Thyroid gland (tissue), 4 donors: Measurements from ENCODE around the gene RIMKLB. TPM values are rescaled to one million over a fixed set of nuclear protein-coding genes. Genes with fewer than 3 reads are reported as not detected.

Experiments
- DNase-seq, 2 donors: peaks; one replicate each; pipeline ENCODE4 v3.0.0-alpha.2; 2019
- H3K27ac ChIP-seq, 3 donors: fragments of 200-600 bp; sonication (generic); 1 replicate in 2 of 3; 2 replicates in 1 of 3; pipeline ENCODE4 v1.5.1; 2016 to 2019; ENCODE audit warnings: mild to moderate bottlenecking in 1 of 3, moderate library complexity in 1 of 3
- H3K27me3 ChIP-seq: fragments of 200-600 bp; sonication (generic); one replicate; pipeline ENCODE4 v1.5.1; 2019
- H3K36me3 ChIP-seq, 2 donors: fragments of 200-600 bp; sonication (generic); one replicate each; pipeline ENCODE4 v1.5.1; 2016 to 2019
- H3K4me1 ChIP-seq, 2 donors: fragments of 200-600 bp; sonication (generic); one replicate each; pipeline ENCODE4 v1.5.1; 2017 to 2019
- H3K4me3 ChIP-seq, 3 donors: fragments of 200-600 bp; sonication (generic); replicated peaks in 1 of 3; 1 replicate in 2 of 3; 2 replicates in 1 of 3; pipeline ENCODE4 v1.5.1; 2016; ENCODE audit warnings: mild to moderate bottlenecking in 1 of 3
- H3K9me3 ChIP-seq: fragments of 200-600 bp; sonication (generic); one replicate; pipeline ENCODE4 v1.5.1; 2017
- CTCF ChIP-seq, 6 experiments: fragments of 200-600 bp in 3 of 6; fragments of 450-650 bp in 3 of 6; sonication (generic) in 3 of 6; IDR thresholded peaks; one replicate each; pipeline ENCODE4 v1.5.1; 2016 to 2019; ENCODE audit warnings: antibody characterized with exemption in 6 of 6, mild to moderate bottlenecking in 2 of 6, inconsistent platforms in 1 of 6, moderate library complexity in 1 of 6
- POLR2A ChIP-seq, 2 donors: fragments of 450-650 bp; IDR thresholded peaks; one replicate each; pipeline ENCODE4 v1.6.1; 2017; ENCODE audit warnings: antibody characterized with exemption in 2 of 2, mild to moderate bottlenecking in 2 of 2, moderate library complexity in 1 of 2
- WGBS, 2 donors: methylation state at CpG; one replicate each; pipeline ENCODE4 v1.1.5; 2017; 5-methylcytosine and 5-hydroxymethylcytosine counted together
- intact Hi-C: fragments of 100-400 bp; cut with DNase I; formaldehyde crosslinking; loops from one replicate; pipeline ENCODE4 v1.15.1; 2023
- total RNA-seq, 4 donors: library from RNA; depleted of rRNA; stranded (reverse); fragments of >200 nt; gene quantifications; one replicate each; pipeline ENCODE4 v1.2.3, GENCODE V29; 2016

The RIMKLB gene
- total RNA-seq, 4 donors from 2014 or later, result 50.8 to 77.7 (median 64.1) TPM

GRCh38 chr12:8771072-8771471 lies 73.3 kb downstream of the RIMKLB start:
- Histone ChIP-seq H3K36me3 (peaks cover 0 to 4% of the 10 kb centered on the region in 2 donors), H3K27me3 (no peaks in the 10 kb centered on the region), H3K4me1 (peaks cover 7 to 10% of the 10 kb centered on the region in 2 donors), H3K4me3 (no peak overlapping the region), H3K27ac (no peak overlapping the region), H3K9me3 (no peaks in the 10 kb centered on the region)
- 93 to 96% methylated on average over 1 of the region's 1 CpG for WGBS, 2 donors
- TF ChIP-seq POLR2A (IDR thresholded peaks at IDR 0.05) (no peak), CTCF (IDR thresholded peaks at IDR 0.05) (no peak)
- intact Hi-C loops, result no loop called here
- no peak for DNase-seq

DNA sequence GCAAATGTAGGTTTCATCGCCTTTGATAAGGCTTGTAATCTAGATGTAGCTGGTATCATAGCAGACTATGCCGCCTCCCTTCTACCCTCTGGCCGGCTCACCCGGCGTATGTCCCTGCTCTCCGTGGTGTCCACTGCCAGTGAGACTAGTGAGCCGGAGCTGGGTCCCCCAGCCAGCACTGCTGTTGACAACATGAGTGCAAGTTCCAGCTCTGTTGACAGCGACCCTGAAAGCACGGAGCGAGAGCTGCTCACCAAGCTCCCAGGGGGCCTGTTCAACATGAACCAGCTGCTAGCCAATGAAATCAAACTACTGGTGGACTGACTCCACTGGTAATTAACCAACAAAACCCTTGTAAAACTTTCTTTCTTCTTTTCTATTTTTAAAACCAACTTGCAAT lies 75.7 kb downstream of the RIMKLB start:
- no peak overlapping the region for H3K4me3 ChIP-seq
- WGBS, 2 donors, result 87 to 93% methylated on average over 10 of the region's 10 CpGs
- intact Hi-C loops, result no loop called here

GRCh38 chr12:8779281-8779680 lies 81.5 kb downstream of the RIMKLB start:
- Histone ChIP-seq H3K36me3 (peaks cover 0 to 4% of the 10 kb centered on the region in 2 donors), H3K4me3 (no peak overlapping the region), H3K4me1 (peaks cover 7 to 9% of the 10 kb centered on the region in 2 donors), H3K27me3 (no peaks in the 10 kb centered on the region), H3K9me3 (no peaks in the 10 kb centered on the region), H3K27ac (no peak overlapping the region)
- 85 to 93% methylated on average over 4 of the region's 4 CpGs for WGBS, 2 donors
- TF ChIP-seq CTCF (IDR thresholded peaks at IDR 0.05) (no peak), POLR2A (IDR thresholded peaks at IDR 0.05) (no peak)
- DNase-seq, result no peak
- intact Hi-C loops, result no loop called here

More for the DNA sequence above, 75.7 kb downstream of the RIMKLB start:
- no peak for DNase-seq
- Histone ChIP-seq H3K36me3 (peaks cover 0 to 4% of the 10 kb centered on the region in 2 donors), H3K4me1 (peaks cover 7 to 10% of the 10 kb centered on the region in 2 donors), H3K9me3 (no peaks in the 10 kb centered on the region), H3K27me3 (no peaks in the 10 kb centered on the region), H3K27ac (no peak overlapping the region)
- TF ChIP-seq CTCF (IDR thresholded peaks at IDR 0.05), result no peak
- TF ChIP-seq POLR2A (IDR thresholded peaks at IDR 0.05), result no peak

DNA sequence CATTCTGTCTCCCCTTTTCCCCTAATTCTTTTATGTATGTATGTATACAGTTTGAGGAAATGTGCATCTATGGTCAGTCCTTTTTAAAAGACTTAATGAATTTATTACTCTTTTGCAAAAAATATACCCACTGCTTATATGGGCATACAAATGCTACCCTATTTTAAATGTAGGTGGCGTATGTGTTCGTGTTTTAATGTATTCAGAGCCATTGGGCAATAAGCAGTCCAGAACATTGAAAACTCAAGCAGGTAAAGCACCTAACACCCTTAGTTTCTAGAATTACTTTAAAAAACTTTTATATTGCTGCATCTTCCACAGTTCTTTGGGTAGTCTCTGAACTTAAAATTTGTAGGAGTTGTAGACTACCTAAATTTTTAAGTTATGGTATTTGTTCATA lies 82.1 kb downstream of the RIMKLB start:
- no peaks in the 10 kb centered on the region for H3K9me3 ChIP-seq
- TF ChIP-seq POLR2A (IDR thresholded peaks at IDR 0.05), result no peak
- WGBS, 2 donors, result 94 to 96% methylated on average over 2 of the region's 2 CpGs
- no peaks in the 10 kb centered on the region for H3K27me3 ChIP-seq
- DNase-seq, result no peak
- intact Hi-C loops, result no loop called here
- H3K27ac ChIP-seq, result no peak overlapping the region
- H3K4me3 ChIP-seq, result no peak overlapping the region
- peaks cover 7 to 9% of the 10 kb centered on the region in 2 donors for H3K4me1 ChIP-seq
- H3K36me3 ChIP-seq, result peaks cover 0 to 4% of the 10 kb centered on the region in 2 donors

DNA sequence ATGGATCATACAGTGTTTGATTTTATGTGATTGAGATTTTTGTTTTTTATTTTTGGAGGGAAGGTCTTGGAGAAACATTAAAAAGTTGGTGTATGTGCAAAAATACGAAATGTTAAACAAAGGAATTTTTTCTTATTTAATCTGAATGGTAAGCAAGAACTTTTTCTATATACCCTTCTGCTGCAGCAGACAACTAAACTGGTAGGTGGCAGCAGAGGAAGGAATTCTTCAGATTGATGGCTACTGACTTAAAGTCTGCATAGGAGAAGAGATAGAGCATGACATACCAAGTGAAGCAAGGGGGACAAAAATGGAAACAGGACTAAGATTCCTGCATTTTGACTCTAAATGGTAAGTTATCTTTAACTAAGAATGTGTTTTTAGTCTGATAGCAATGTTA lies 82.6 kb downstream of the RIMKLB start:
- H3K27me3 ChIP-seq, result no peaks in the 10 kb centered on the region
- DNase-seq, result no peak
- no peaks in the 10 kb centered on the region for H3K9me3 ChIP-seq
- WGBS, 2 donors, result 74 to 85% methylated on average over 1 of the region's 1 CpG
- H3K36me3 ChIP-seq, result peaks cover 0 to 4% of the 10 kb centered on the region in 2 donors
- no peak overlapping the region for H3K27ac ChIP-seq
- intact Hi-C loops, result no loop called here
- peaks cover 7 to 9% of the 10 kb centered on the region in 2 donors for H3K4me1 ChIP-seq
- TF ChIP-seq CTCF (IDR thresholded peaks at IDR 0.05), result peak in 3 of 6 experiments; percentile 32 to 44 (median 37)
- no peak for TF ChIP-seq POLR2A (IDR thresholded peaks at IDR 0.05)
- H3K4me3 ChIP-seq, result no peak overlapping the region
